Erythroblast (primary cell): ENCODE measurements around the gene PCAT7.

Source experiments
- GATA1 ChIP-seq: IDR thresholded peaks from 2 replicates; pipeline ENCODE4 v1.6.1; 2011; ENCODE audit warnings: low read depth, mild to moderate bottlenecking, control low read depth, low read length, moderate library complexity
- POLR2A ChIP-seq: IDR thresholded peaks from 2 replicates; pipeline ENCODE4 v1.6.1; 2011; ENCODE audit warnings: mild to moderate bottlenecking, low read length

DNA sequence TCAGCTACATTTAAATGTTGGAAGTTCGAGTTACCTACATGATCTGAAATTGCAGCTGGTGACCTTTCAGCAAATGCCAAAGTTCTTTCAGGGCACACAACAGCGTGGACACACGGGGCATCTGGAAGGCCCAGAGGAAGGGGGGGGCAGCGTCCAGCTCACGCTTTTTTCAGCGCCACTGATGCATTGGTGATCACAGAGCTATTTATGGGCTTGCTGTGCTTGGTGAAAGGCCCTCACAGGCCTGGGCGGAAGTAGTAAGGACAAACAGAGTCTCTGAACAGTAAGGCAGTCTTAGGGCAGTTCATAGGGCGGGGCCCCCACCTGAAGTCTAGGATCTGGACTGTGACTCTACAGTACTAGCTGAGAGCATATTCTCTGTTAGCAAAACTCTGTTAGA lies 45.4 kb downstream of the PCAT7 start:
- TF ChIP-seq POLR2A, result no peak
- TF ChIP-seq GATA1, result no peak
